ENCODE results near the gene MARK3. TPM values are rescaled to one million over a fixed set of nuclear protein-coding genes. Genes with fewer than 3 reads are reported as not detected.

MARK3 gene
- total RNA-seq, 1 donor from 2014 or later, result 77.9 TPM

DNA sequence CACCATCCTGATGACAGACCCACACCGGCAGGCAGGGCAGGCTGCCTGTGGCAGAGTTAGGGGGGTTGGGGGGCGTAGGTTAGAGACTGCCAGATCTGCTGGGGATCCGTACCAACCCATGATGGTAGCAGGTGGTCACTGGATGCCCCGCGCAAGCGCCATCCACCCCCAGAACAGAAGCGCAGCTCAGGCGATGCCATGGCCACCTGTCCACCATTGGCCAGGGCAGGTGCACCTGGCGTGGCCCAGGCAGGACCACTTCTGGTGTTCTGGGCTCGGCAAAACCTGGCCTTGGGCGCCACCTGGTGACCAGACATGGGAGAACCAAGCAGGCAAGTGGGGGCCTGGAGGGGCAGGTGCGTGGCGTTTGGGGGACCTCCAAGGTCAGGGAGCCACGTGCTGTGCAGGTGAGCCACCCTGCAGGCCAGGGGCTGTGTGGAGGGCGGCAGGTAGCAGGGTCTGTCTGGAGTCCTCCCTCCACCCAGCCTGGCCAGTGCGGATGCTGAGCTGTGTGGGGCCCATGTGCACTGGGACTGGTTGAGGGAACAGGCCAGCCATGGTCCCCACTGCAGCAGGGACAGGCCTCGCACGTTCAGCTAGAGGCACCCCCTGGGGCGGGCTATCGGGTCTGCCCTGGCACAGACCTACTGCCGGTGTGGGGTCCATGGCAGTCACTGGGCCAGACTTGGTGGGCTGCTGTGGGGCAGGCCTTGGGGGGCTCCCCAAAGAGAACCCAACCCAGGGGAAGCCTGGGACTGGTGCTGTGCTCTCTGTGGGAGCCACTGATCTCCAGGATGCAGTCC, 161.6 kb downstream of the MARK3 start:
- FAIRE-seq, result no peak
- TF ChIP-seq CTCF (IDR thresholded peaks at IDR 0.05; ENCODE audit: insufficient read depth, low read length, severe bottlenecking), result peak; percentile 89
- Histone ChIP-seq H3K36me3 (ENCODE audit: control insufficient read depth, insufficient read depth, low read length) (no peaks in the 10 kb centered on the region), H3K27me3 (ENCODE audit: control insufficient read depth, insufficient read depth, low read length) (no peaks in the 10 kb centered on the region), H3K4me3 (ENCODE audit: low read depth, low read length) (no peak overlapping the region)
- peak; percentile 32 for DNase-seq (ENCODE audit: low read depth)

DNA sequence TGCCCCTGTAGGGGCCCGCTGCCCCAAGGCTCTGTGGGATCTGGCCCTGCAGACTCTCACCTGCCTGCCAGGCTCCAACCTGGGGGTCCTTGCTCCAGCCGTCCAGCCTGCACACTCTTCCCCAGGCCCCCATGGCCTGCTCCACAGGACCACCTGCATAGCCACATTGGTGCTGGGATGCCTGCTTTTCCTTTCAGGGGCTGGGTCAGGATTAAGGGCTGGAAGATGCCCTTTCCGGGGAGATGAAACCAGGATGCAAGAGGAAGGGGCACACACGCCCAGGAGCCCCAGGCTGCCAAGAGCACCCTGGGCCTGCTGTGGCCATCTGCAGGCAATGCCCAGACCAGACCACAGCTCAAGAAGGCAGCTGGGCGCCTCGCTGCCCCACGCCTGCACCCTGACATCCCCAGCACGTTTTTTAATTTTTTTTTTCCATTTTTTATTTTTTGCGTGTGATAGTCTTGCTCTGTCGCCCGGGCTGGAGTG, 162.3 kb downstream of the MARK3 start:
- Histone ChIP-seq H3K4me3 (ENCODE audit: low read depth, low read length) (no peak overlapping the region), H3K27me3 (ENCODE audit: control insufficient read depth, insufficient read depth, low read length) (no peaks in the 10 kb centered on the region), H3K36me3 (ENCODE audit: control insufficient read depth, insufficient read depth, low read length) (no peaks in the 10 kb centered on the region)
- DNase-seq (ENCODE audit: low read depth), result no peak
- TF ChIP-seq CTCF (IDR thresholded peaks at IDR 0.05; ENCODE audit: insufficient read depth, low read length, severe bottlenecking), result no peak
- no peak for FAIRE-seq

GRCh38 chr14:103547941-103548462, 162.8 kb downstream of the MARK3 start:
- FAIRE-seq (no peak), DNase-seq (ENCODE audit: low read depth) (no peak)
- Histone ChIP-seq H3K36me3 (ENCODE audit: control insufficient read depth, insufficient read depth, low read length) (no peaks in the 10 kb centered on the region), H3K27me3 (ENCODE audit: control insufficient read depth, insufficient read depth, low read length) (no peaks in the 10 kb centered on the region), H3K4me3 (ENCODE audit: low read depth, low read length) (no peak overlapping the region)
- TF ChIP-seq CTCF (IDR thresholded peaks at IDR 0.05; ENCODE audit: insufficient read depth, low read length, severe bottlenecking), result no peak

DNA sequence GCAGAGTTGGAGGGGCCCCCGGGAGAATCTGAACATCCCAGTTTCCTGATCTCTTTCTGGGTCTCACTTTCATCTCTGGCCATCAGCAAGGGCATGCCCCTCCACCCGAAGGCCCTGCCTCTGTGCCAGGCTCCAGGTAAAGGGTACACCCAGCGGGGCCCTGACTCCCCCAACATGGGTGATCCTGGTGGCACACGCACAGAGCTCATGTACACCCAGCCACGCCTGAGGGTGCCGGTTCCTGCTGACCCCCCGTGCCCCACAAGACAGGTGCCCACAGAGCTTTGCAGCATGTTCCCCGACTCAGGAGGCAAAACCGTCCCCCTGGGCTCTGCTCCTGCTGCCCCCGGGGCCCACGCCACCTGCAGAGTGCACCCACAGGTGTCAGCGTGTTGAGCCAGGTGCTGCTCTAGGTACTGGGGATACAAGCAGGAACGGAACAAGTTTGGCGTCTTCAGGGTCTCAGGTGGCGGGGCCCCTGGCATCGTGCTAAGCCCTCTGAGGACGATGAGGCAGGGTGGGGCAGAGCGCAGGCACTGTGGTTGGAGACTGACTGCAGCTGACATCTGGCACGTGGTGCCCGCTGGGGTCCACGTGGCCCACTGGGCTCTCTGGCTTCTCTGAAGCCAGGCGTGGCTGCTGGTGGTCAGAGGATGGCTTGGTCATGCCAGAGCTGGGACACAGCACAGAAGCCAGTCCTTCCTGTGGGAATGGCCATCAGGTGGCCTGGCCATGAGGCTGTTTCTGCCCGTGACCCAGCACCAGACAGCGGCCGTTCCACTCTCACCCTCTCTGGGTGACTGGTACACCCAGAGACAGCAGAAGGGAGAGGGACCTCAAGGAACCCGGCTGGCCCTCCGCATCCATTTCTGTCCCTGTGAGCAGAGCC, 163.5 kb downstream of the MARK3 start:
- Histone ChIP-seq H3K36me3 (ENCODE audit: control insufficient read depth, insufficient read depth, low read length) (no peaks in the 10 kb centered on the region), H3K27me3 (ENCODE audit: control insufficient read depth, insufficient read depth, low read length) (no peaks in the 10 kb centered on the region), H3K4me3 (ENCODE audit: low read depth, low read length) (no peak overlapping the region)
- no peak for DNase-seq (ENCODE audit: low read depth)
- FAIRE-seq, result peak; percentile 7
- no peak for TF ChIP-seq CTCF (IDR thresholded peaks at IDR 0.05; ENCODE audit: insufficient read depth, low read length, severe bottlenecking)

DNA sequence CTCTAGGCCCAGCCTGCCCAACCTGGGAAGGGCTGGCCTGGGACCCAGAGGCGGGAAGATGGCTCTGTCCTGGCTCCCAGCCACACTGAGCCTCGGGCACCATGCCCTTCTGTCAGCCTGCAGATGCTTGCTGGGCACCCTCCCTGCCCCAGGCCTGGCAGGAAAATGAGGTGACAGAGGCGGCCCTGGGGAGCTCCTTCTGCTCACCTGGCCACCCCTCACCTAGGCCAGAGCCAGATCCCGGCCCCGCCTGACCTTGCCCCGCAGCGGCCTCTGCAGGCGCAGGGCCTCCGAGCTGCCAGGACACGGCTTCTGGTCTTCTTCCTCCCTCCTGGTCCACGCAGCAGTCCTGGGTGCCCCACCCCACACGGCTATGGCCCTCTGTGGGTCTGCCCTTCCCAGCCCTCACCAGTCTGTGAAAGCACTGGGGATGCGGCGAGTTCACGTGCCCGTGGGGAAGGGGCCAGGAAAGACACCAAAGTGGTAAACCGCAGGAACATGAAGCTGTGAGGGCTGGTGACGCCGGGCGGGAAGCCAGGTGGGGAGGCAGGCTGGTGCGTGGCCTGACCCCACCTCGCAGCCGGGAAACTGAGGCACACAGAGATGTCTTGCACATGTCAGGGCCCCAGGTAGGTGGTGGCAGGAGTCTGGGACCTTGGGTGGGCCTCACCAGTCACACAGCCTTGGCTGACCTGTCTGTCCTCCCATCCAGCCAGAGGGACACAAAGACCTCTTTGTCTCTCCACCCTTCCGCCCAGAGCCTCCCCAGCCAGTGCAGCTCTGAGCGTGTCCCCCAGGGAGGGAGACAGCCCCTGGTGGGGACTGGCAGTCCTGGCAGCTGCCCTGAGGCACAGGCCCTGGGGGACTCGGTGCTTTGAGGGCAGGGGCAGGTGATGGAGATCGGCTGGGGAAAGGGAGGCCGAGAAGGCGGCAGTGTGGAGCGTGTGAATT, 164.4 kb downstream of the MARK3 start:
- Histone ChIP-seq H3K27me3 (ENCODE audit: control insufficient read depth, insufficient read depth, low read length) (no peaks in the 10 kb centered on the region), H3K4me3 (ENCODE audit: low read depth, low read length) (no peak overlapping the region), H3K36me3 (ENCODE audit: control insufficient read depth, insufficient read depth, low read length) (no peaks in the 10 kb centered on the region)
- no peak for FAIRE-seq
- DNase-seq (ENCODE audit: low read depth), result no peak
- no peak for TF ChIP-seq CTCF (IDR thresholded peaks at IDR 0.05; ENCODE audit: insufficient read depth, low read length, severe bottlenecking)

Data from bronchial epithelial cell (primary cell).